SH-SY5Y (cell line): Measurements from ENCODE around the gene STAB2.

Experiments
- GATA2 ChIP-seq: IDR thresholded peaks from 2 replicates; pipeline ENCODE4 v1.6.1; 2011; ENCODE audit warnings: mild to moderate bottlenecking, low read depth, low read length
- GATA3 ChIP-seq: IDR thresholded peaks from 2 replicates; pipeline ENCODE4 v1.6.1; 2011; ENCODE audit warnings: low read depth, mild to moderate bottlenecking, low read length, moderate library complexity

DNA sequence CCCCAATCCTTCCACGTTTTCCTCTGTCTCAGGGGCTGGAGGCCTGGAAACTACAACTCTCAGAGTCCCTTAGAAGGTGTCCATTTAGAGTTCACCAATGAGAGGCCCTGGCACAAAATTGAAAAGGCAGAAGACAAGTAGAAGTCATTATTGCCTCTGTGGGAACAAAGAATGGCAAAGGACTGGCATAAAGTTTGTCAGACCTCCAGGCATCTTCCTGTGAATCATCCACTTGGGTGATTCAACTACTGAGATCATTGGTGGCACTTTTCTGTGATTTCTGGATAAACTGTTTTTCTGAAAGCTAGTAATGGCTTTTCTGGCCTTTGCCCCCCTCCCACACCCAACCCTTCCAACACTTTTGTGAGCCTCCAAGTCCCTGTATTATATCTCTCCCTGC is 48.7 kb upstream of the STAB2 start:
- TF ChIP-seq GATA2 = no peak
- TF ChIP-seq GATA3 = no peak
